Measurements from ENCODE around the gene LMO1. TPM values are rescaled to one million over a fixed set of nuclear protein-coding genes. Genes with fewer than 3 reads are reported as not detected.

The LMO1 gene
- polyA plus RNA-seq, 1 donor from 2014 or later, result not detected

DNA sequence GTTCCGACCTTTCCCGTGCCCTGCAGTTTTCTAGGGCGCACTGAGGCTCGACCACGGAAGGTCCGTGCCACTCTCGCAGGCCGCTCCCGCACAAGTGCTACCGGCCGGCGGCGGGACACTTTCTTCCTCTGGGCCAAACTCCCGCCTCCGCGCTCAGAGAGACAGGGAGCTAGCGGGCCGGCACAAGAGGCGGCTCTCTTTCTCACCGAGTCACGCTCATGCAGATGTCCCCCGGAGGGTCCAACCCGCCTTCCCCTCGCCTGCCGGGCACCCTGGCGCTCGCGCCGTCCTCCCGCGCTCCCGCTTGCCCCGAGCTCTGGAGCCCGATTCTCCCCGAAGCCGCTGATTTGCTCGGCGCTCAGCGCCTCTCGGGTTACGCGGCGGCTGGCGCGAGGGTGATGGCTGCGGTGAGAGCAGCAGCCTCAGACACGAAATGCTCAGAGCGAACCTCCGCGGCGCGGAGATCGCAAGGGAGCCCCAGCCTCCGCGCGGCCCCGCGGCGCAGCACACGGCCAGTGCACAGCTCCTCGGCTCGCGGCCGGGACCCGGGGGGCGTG lies 1.0 kb downstream of the LMO1 start:
- no peak overlapping the region for H3K27ac Mint-ChIP-seq
- peaks cover 7 to 8% (median 7%) of the 10 kb centered on the region in 3 donors for H3K4me1 Mint-ChIP-seq
- no peaks in the 10 kb centered on the region for H3K9me3 Mint-ChIP-seq
- no peaks in the 10 kb centered on the region for H3K36me3 Mint-ChIP-seq
- peak overlapping the region; percentile 47 to 83 (median 81) for H3K4me3 Mint-ChIP-seq
- peaks cover 60% of the 10 kb centered on the region for H3K27me3 Mint-ChIP-seq

DNA sequence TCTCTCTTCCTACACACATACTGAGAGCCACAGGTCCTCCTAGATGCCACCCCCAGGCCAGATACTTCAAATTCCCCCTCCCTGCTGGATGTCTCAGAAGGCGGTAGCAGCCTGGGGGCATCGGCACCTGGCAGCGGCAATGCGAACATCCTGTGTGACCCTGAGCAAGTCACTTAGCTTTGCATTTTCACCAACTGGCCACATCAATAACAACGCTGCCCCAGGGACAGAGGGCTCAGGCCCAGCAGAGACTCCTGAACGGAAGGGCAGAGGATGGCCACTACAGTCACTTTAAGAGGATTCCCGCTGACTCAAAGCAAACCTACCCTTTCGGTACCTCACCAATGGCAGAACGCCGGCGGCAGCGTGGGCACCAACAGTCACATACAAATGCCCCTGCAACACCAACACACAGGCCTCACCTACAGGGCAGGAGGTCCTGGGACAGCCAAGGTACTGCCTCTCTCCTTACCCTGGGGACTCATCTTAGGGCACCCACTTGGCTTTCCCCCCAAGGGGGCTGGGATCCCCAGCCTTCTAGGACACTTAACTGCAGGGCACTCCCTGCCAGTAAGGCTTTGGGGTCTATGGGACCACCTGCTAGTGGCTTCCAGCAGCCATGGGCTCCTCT lies 1.6 kb downstream of the LMO1 start:
- H3K9me3 Mint-ChIP-seq, result no peaks in the 10 kb centered on the region
- no peaks in the 10 kb centered on the region for H3K36me3 Mint-ChIP-seq
- H3K4me3 Mint-ChIP-seq, result peak overlapping the region; percentile 39 to 80 (median 46)
- no peak overlapping the region for H3K27ac Mint-ChIP-seq
- peaks cover 55% of the 10 kb centered on the region for H3K27me3 Mint-ChIP-seq
- peaks cover 7 to 8% (median 7%) of the 10 kb centered on the region in 3 donors for H3K4me1 Mint-ChIP-seq

DNA sequence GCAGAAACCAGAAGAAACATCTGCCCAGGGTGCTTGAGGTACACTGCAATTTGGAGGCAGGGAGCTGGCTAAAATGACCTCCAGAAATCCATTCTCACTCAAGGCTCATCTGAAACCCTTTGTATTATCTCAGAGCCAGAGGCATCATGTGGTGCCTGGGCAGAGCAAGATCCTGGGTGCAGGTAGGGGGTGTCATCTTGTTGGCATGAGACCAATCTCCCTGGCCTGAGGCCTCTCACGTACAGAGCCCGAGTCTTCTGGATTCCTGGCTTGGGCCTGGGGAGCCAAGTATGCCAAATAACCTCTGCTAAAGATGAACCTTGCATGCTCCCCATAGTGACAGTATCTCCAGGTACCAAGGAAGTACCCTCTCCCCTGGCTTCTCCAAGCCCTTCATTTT lies 2.4 kb downstream of the LMO1 start:
- Mint-ChIP-seq H3K4me3 (peak overlapping the region in 2 of 4 donors; percentile 25 to 47), H3K27me3 (peaks cover 51% of the 10 kb centered on the region), H3K27ac (no peak overlapping the region), H3K36me3 (peaks cover 2% of the 10 kb centered on the region), H3K9me3 (no peaks in the 10 kb centered on the region), H3K4me1 (peaks cover 7 to 8% (median 7%) of the 10 kb centered on the region in 3 donors)

DNA sequence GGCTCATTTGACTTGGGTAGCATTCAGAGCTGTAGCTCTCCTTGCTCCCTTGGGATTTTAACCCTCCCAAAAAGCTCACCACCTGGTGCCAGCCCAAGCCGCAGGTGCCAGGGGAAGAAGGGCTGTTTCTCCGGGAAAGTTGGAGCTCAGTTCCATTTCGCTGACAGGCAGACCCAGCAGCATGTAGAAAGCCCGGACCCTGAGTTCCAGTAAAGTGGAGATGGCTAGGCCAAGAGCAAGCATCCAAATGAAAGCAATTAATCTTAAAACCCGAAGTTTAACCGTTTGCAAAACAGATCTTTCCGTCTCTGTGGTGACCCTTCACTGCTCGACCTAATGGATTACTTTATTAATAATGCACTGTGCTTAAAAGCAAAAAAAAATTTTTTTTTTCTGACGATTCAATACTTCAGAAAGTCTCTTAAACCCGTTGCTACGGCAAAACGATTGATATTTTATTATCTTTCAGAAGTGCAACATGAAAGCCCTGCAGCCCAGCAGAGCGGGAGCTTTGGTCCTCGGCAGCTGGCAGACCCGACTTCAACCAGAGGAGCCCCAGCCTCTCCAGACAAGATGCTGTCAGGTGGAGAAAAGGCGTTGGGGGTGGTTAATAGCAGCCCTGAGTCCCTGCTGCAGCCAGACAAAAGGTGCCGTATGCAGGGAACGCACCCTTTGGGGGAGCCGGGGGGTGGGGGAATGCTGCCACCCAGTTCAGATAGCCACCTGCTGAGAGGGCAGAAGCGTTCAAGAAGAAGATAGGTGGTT lies 3.3 kb downstream of the LMO1 start:
- no peak overlapping the region for H3K27ac Mint-ChIP-seq
- H3K4me1 Mint-ChIP-seq, result peaks cover 7 to 8% (median 7%) of the 10 kb centered on the region in 3 donors
- peak overlapping the region in 1 of 4 donors; percentile 14 for H3K4me3 Mint-ChIP-seq
- no peaks in the 10 kb centered on the region for H3K9me3 Mint-ChIP-seq
- H3K36me3 Mint-ChIP-seq, result peaks cover 2% of the 10 kb centered on the region
- H3K27me3 Mint-ChIP-seq, result peaks cover 47% of the 10 kb centered on the region

DNA sequence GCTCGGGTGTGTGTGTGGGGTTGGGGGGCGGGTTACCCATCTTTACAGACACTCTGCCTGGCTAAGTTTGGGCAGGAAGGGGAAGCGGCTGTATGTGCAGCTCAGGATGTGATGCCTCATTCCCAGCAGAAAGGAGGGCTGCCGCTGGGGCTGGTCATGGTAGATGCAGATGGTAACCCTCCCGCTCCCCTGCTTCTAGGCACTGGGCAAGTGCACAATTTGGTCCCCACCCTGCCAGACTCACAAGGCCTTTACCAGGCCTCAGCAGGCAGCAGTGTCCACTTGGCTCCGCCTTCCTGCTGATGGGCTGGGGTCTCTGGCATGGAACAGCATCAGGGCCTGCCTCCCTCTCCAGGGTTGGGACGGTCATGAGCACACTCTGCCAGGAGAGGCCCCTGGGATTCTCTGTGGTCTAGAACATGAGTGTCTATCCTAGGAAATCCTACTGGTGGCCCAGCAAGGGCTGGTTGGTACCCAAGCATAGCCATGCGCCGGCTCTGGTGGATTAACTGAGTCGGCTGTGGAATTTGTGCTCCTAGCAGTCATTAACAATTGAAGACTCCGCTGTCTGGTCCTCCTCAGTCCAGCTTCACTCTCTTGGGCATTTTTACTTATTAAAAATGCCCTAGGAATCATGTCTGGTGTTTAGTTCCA lies 4.2 kb downstream of the LMO1 start:
- no peaks in the 10 kb centered on the region for H3K9me3 Mint-ChIP-seq
- no peak overlapping the region for H3K4me3 Mint-ChIP-seq
- peaks cover 2% of the 10 kb centered on the region for H3K36me3 Mint-ChIP-seq
- peaks cover 7 to 8% (median 7%) of the 10 kb centered on the region in 3 donors for H3K4me1 Mint-ChIP-seq
- H3K27me3 Mint-ChIP-seq, result peaks cover 37% of the 10 kb centered on the region
- H3K27ac Mint-ChIP-seq, result no peak overlapping the region

DNA sequence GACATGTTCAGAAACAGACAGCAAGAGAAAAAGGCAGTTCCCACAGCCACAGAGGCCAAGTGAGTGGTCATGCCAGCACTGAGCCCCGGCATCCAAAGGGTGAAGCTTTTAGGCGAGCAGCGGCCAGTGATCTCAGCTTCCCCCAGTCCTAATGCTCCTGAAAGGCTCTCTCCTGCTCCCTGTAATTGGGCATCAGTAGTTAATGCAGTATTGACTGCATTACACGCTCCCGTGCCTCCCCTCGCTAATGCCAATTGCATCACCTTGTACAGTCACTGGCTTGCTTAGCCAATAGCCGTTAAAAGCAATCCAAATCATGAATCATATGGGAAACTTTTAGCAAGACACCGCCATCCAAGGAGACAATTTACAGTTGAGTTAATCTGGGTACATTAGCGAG lies 4.9 kb downstream of the LMO1 start:
- Mint-ChIP-seq H3K27me3 (peaks cover 34% of the 10 kb centered on the region), H3K4me3 (no peak overlapping the region), H3K36me3 (peaks cover 2% of the 10 kb centered on the region), H3K9me3 (no peaks in the 10 kb centered on the region), H3K4me1 (peaks cover 3% of the 10 kb centered on the region in 3 donors), H3K27ac (no peak overlapping the region)

DNA sequence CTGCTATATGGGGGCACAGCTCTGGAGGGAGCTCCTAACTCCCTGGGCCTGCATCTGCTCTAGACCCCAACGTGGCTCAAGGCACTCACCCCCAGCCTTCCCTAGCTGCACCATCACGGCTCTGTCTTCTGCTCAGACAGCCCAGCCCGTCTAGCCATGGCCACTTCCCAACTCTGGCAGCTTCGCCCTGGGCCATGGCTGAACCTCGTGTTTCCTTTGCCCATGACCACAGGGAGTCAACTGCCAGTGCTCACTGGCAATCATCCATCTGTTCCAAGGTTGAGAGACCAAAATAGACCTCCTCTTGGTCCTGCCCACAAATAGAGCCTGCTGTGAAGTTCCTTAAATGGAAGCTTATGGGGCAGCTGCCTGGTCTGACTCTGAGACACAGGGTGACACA lies 5.4 kb downstream of the LMO1 start:
- no peak overlapping the region for H3K27ac Mint-ChIP-seq
- no peaks in the 10 kb centered on the region for H3K9me3 Mint-ChIP-seq
- no peaks in the 10 kb centered on the region for H3K4me1 Mint-ChIP-seq
- no peak overlapping the region for H3K4me3 Mint-ChIP-seq
- peaks cover 29% of the 10 kb centered on the region for H3K27me3 Mint-ChIP-seq
- H3K36me3 Mint-ChIP-seq, result peaks cover 2% of the 10 kb centered on the region

DNA sequence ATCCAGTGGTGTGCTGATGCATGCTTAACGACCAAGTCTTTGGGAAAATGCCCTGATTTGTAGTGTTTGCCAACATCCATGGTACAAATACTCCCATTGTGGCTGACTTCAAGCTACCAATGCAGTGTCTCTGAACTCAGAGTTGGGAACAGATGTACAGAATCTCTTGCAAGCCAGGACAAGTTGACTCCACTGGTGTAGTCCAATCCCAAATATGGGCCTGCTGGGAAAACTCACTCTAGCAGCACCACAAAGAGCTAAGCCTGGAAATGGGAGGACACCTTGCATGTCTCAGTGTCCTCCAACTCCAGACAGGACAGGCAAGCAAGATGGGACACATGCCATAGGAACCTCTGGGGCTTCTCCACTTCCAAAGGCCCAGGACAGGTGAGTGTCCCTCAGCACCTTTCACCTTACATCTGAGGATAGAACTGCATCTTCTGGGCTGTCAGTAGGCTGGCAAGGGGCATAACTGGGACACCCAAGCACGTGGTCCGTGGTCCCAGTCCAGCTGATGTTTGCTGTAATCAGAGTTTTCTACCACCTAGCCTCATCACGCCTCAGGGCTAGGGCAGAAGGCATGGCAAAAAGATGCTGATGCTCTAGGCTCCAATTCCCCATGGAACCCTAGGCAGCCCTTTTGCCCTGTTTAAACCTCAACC lies 6.5 kb downstream of the LMO1 start:
- H3K4me3 Mint-ChIP-seq, result no peak overlapping the region
- H3K27ac Mint-ChIP-seq, result no peak overlapping the region

DNA sequence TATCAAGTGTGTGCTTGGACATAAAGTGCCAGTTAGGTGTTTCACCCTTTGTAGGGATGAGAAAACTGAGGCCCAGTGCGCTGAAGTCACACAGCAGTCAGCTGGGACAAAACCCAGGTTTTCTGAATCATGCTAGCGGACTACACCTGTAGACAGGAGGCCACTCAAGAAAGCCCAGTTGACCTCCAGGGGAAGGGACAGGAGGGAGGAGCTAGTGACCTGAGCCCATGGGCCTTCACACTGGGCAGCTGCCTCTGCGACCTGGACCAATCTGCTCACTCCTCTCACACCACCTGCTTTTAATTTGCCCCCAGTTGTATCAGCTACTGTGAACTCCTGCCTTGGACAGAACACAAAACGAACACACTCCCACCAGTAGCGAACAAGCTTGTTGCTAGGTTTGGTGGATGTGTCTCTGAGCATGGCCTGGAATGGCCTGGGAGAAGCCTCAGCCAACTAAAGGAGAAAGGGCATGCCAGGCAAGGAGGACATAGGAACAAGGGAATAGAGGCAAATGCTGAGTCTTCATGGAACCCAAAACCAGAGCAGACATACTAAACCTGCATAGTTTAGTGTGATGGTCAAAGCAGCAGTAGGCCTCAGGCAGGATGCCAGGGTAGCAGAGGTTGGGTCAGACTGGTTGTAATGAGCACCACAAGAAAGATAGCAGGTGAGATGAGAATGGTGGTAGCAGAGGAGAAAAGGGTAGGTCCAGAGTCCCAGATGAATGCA lies 7.2 kb downstream of the LMO1 start:
- Mint-ChIP-seq H3K9me3 (no peaks in the 10 kb centered on the region), H3K4me1 (no peaks in the 10 kb centered on the region)

More for the DNA sequence above, 6.5 kb downstream of the LMO1 start:
- H3K27me3 Mint-ChIP-seq, result peaks cover 22% of the 10 kb centered on the region
- no peaks in the 10 kb centered on the region for H3K4me1 Mint-ChIP-seq
- H3K36me3 Mint-ChIP-seq, result peaks cover 2% of the 10 kb centered on the region
- H3K9me3 Mint-ChIP-seq, result no peaks in the 10 kb centered on the region

DNA sequence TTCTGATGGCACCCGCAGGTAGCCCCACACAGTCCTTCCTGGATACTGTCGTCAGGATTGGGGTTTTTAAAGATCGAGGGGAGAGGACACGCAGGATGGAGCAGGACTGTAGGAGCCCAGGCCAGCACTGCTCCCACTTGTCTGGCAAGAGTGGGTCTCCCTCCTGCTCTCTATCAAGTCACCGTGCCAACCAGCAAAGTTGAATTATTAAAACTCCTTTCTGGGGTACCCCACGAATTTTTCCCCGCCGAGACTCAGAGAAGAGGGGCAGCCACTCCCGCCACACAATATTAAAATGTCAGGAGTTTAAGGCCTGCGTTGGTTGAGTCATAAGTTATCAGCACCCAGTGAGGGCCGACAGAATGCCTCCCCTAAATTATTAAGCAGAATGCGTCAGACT lies 10.1 kb downstream of the LMO1 start:
- peaks cover 0 to 1% (median 0%) of the 10 kb centered on the region in 3 donors for H3K4me1 Mint-ChIP-seq
- no peak overlapping the region for H3K4me3 Mint-ChIP-seq
- H3K9me3 Mint-ChIP-seq, result no peaks in the 10 kb centered on the region
- peaks cover 2% of the 10 kb centered on the region for H3K36me3 Mint-ChIP-seq
- no peak overlapping the region for H3K27ac Mint-ChIP-seq
- peaks cover 1% of the 10 kb centered on the region for H3K27me3 Mint-ChIP-seq

More for the DNA sequence above, 7.2 kb downstream of the LMO1 start:
- peaks cover 2% of the 10 kb centered on the region for H3K36me3 Mint-ChIP-seq
- peaks cover 15% of the 10 kb centered on the region for H3K27me3 Mint-ChIP-seq
- no peak overlapping the region for H3K27ac Mint-ChIP-seq
- H3K4me3 Mint-ChIP-seq, result no peak overlapping the region

DNA sequence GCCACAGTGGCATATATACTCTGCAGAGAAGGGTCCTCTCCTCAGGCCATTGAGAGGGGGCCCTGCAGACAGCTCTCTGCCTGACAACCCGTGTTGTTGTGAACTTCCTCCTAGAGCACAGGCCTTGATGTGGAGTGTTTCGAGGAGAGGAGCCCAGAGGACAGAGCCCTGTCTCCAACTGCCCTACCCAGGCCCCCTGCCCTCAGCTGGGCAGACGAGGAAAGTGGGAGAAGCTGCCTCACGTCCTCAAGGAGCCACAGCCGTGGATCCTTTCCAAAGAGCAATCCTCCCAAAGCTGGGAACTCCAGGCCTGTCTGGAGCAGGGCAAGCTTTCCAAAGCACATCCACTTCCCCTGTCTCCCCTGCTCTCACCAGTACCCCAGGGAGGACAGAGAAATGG lies 10.7 kb downstream of the LMO1 start:
- H3K4me1 Mint-ChIP-seq, result peaks cover 0 to 1% (median 0%) of the 10 kb centered on the region in 3 donors
- H3K4me3 Mint-ChIP-seq, result no peak overlapping the region
- no peak overlapping the region for H3K27ac Mint-ChIP-seq
- H3K9me3 Mint-ChIP-seq, result no peaks in the 10 kb centered on the region
- peaks cover 2% of the 10 kb centered on the region for H3K36me3 Mint-ChIP-seq
- peaks cover 1% of the 10 kb centered on the region for H3K27me3 Mint-ChIP-seq

DNA sequence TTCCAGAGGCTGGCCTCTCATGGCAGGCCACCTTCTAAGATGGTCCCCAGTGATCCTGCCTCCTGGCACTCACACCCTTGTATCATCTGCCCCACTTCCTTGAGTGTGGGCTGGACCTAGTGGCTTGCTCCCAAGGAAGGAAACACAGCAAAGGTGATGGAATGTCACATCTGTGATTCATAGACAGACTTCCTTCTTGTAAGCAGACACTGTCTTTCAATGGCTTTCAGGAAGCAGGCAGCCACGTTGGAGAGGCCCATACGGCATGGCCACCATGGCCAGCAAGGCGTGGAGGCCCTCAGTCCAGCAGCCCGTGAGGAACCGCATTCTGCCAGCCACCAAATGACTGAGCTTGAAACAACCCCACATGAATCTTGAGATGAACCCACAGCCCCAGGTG lies 11.3 kb downstream of the LMO1 start:
- Mint-ChIP-seq H3K27ac (no peak overlapping the region), H3K36me3 (peaks cover 2% of the 10 kb centered on the region), H3K4me3 (no peak overlapping the region), H3K4me1 (peaks cover 0 to 1% (median 0%) of the 10 kb centered on the region in 3 donors), H3K27me3 (peaks cover 1% of the 10 kb centered on the region), H3K9me3 (no peaks in the 10 kb centered on the region)

DNA sequence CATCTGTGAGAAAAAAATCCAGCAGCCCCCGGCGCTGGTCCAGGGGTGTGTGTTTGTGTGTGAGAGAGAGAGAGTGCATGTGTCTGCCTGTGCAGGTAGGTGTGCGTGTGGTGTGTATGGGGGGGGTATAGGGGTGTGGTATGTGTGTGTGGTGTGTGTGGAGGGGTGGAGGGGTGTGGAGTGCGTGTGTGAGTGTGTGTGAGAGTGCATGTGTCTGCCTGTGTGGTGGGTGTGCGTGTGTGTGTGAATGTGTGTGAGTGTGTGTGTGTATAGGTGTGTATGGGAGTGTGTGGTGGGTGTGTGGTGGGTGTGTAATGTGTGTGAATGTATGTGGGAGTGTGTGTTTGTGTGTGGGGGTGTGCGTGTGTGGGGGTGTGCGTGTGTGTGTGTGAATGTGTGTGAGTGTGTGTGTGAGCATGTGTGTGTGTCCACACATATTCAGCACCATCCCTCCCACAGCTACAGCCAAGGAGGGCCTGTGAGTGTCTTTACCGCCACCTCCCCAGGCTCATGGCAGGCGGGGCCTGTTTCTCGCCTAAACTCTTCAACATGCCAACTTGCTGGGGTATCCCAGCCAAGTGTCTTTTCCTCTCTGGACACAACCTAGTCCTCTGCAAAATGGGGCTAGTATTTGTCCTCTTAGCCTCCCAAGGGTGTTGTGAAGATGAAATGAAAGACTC lies 11.9 kb downstream of the LMO1 start:
- H3K27ac Mint-ChIP-seq, result no peak overlapping the region

More for the DNA sequence above, 11.9 kb downstream of the LMO1 start:
- Mint-ChIP-seq H3K27me3 (peaks cover 3% of the 10 kb centered on the region), H3K4me3 (no peak overlapping the region), H3K9me3 (no peaks in the 10 kb centered on the region), H3K36me3 (peaks cover 2% of the 10 kb centered on the region), H3K4me1 (peaks cover 0 to 1% (median 0%) of the 10 kb centered on the region in 3 donors)

Measured in IgD-negative memory B cell (primary cell).